SK-N-SH (cell line): ENCODE data around the gene ADAMTS2. TPM values are rescaled to one million over a fixed set of nuclear protein-coding genes. Genes with fewer than 3 reads are reported as not detected.

ENCODE experiments used
- CTCF ChIA-PET: fragments of 300-600, 350-600 bp; formaldehyde crosslinking; extraction: SDS; loops from one replicate; lab custom pipeline; 2021; lab: Yijun Ruan, JAX
- POLR2A ChIA-PET: fragments of 350-600 bp; sonication (Branson Sonifier 250); formaldehyde crosslinking; extraction: SDS; loops from one replicate; lab custom pipeline; 2020; ENCODE audit warnings: antibody characterized with exemption, inconsistent platforms; lab: Yijun Ruan, JAX
- DNase-seq: peaks from one replicate; pipeline ENCODE4 v3.0.0; 2012
- H2AFZ ChIP-seq: fragments of 200-600 bp; sonication (generic); 2 replicates; pipeline ENCODE4 v1.8.1; 2016; ENCODE audit warnings: antibody characterized with exemption, mild to moderate bottlenecking, low read depth
- H3F3A ChIP-seq: fragments of 200-600 bp; sonication (generic); replicated peaks from 2 replicates; pipeline ENCODE3; 2016; ENCODE audit warnings: antibody characterized with exemption, mild to moderate bottlenecking; ENCODE audit not compliant: insufficient read depth
- H3K27ac ChIP-seq, 2 experiments: fragments of 200-500 bp in 1 of 2; fragments of 200-600 bp in 1 of 2; sonication (Bioruptor generic) in 1 of 2; sonication (generic), shearing (Covaris generic) in 1 of 2; 2 replicates each; pipeline versions ENCODE4 v1.5.1 to v1.6.1; 2014 to 2016; ENCODE audit warnings: low read depth in 2 of 2, inconsistent platforms in 1 of 2, low read length in 1 of 2, mild to moderate bottlenecking in 1 of 2, mixed read lengths in 1 of 2
- H3K27me3 ChIP-seq: fragments of 200-600 bp; sonication (generic), shearing (Covaris generic); 2 replicates; pipeline ENCODE4 v1.6.1; 2016; ENCODE audit warnings: mixed run types; ENCODE audit not compliant: insufficient read depth
- H3K36me3 ChIP-seq, 2 experiments: fragments of 200-500 bp in 1 of 2; fragments of 200-600 bp in 1 of 2; sonication (Bioruptor generic) in 1 of 2; sonication (generic) in 1 of 2; replicated peaks in 1 of 2; 2 replicates each; pipeline versions ENCODE3 to v1.5.1; 2014 to 2016; ENCODE audit warnings: low read length in 1 of 2, mild to moderate bottlenecking in 1 of 2; ENCODE audit not compliant: insufficient read depth in 2 of 2, control insufficient read depth in 1 of 2
- H3K4me1 ChIP-seq, 2 experiments: fragments of 200-500 bp in 1 of 2; fragments of 200-600 bp in 1 of 2; sonication (Bioruptor generic) in 1 of 2; sonication (generic), shearing (Covaris generic) in 1 of 2; 2 replicates each; pipeline versions ENCODE4 v1.5.1 to v1.6.1; 2014 to 2016; ENCODE audit warnings: low read depth in 1 of 2, low read length in 1 of 2, mixed run types in 1 of 2; ENCODE audit not compliant: insufficient read depth in 2 of 2, control insufficient read depth in 1 of 2
- H3K4me2 ChIP-seq: fragments of 200-600 bp; sonication (generic), shearing (Covaris generic); 2 replicates; pipeline ENCODE4 v1.6.1; 2017; ENCODE audit warnings: mixed run types
- H3K4me3 ChIP-seq, 2 experiments: fragments of 200-500 bp in 1 of 2; fragments of 200-600 bp in 1 of 2; sonication (Bioruptor generic) in 1 of 2; sonication (generic), shearing (Covaris generic) in 1 of 2; 2 replicates each; pipeline versions ENCODE4 v1.5.1 to v1.8.1; 2014 to 2016; ENCODE audit warnings: low read depth in 2 of 2, inconsistent platforms in 1 of 2, low read length in 1 of 2, mild to moderate bottlenecking in 1 of 2, mixed read lengths in 1 of 2, moderate library complexity in 1 of 2
- H3K79me2 ChIP-seq: fragments of 200-600 bp; sonication (generic); 2 replicates; pipeline ENCODE4 v1.8.1; 2017; ENCODE audit warnings: mild to moderate bottlenecking; ENCODE audit not compliant: insufficient read depth
- H3K9ac ChIP-seq: fragments of 200-600 bp; sonication (generic); 2 replicates; pipeline ENCODE4 v1.6.1; 2017; ENCODE audit warnings: mixed run types
- H3K9me2 ChIP-seq: fragments of 200-600 bp; sonication (generic); 2 replicates; pipeline ENCODE4 v1.6.1; 2017; ENCODE audit warnings: mixed run types
- H3K9me3 ChIP-seq: fragments of 200-600 bp; sonication (generic); 2 replicates; pipeline ENCODE4 v1.6.1; 2017; ENCODE audit warnings: mixed run types, mild to moderate bottlenecking, moderate library complexity
- H4K20me1 ChIP-seq: fragments of 200-600 bp; sonication (generic); 2 replicates; pipeline ENCODE4 v1.6.1; 2017; ENCODE audit warnings: mild to moderate bottlenecking, mixed run types; ENCODE audit not compliant: insufficient read depth
- CHD2 ChIP-seq: fragments of 150-350 bp; IDR thresholded peaks from 2 replicates; pipeline ENCODE4 v1.6.1; 2018; ENCODE audit warnings: low read length; ENCODE audit not compliant: partially characterized antibody
- EP300 ChIP-seq, 2 experiments: IDR thresholded peaks; 2 replicates each; pipeline versions ENCODE4 v1.4.0 to v1.6.1; 2012; ENCODE audit warnings: borderline replicate concordance in 1 of 2, low read depth in 1 of 2, low read length in 1 of 2
- EZH2phosphoT487 ChIP-seq: fragments of 200-600 bp; sonication (generic); IDR thresholded peaks from 2 replicates; pipeline ENCODE4 v1.6.1; 2017; ENCODE audit warnings: low read depth, mixed run types, mild to moderate bottlenecking, antibody characterized with exemption, moderate library complexity, borderline replicate concordance
- FOXJ3 ChIP-seq: sonication (generic); formaldehyde crosslinking; IDR thresholded peaks from 2 replicates; pipeline ENCODE4 v1.5.1; 2020; ENCODE audit warnings: mild to moderate bottlenecking, missing genetic modification reagents
- GABPA ChIP-seq: IDR thresholded peaks from 2 replicates; pipeline ENCODE4 v1.4.0; 2012; ENCODE audit warnings: low read depth, mild to moderate bottlenecking
- GATA2 ChIP-seq: sonication (generic); formaldehyde crosslinking; IDR thresholded peaks from 2 replicates; pipeline ENCODE4 v1.5.0; 2020; ENCODE audit warnings: mild to moderate bottlenecking, missing genetic modification reagents
- MEF2A ChIP-seq: IDR thresholded peaks from 2 replicates; pipeline ENCODE4 v1.4.0; 2012; ENCODE audit warnings: low read depth, borderline replicate concordance
- MXI1 ChIP-seq: IDR thresholded peaks from 2 replicates; pipeline ENCODE4 v1.6.1; 2012; ENCODE audit warnings: mild to moderate bottlenecking, low read depth, low read length, improper control_type of control experiment
- NRF1 ChIP-seq: IDR thresholded peaks from 2 replicates; pipeline ENCODE4 v1.6.1; 2012; ENCODE audit warnings: low read depth, mild to moderate bottlenecking, low read length
- POLR2AphosphoS5 ChIP-seq: IDR thresholded peaks from 2 replicates; pipeline ENCODE4 v1.6.1; 2012; ENCODE audit warnings: low read depth, low read length
- RAD21 ChIP-seq: IDR thresholded peaks from 2 replicates; pipeline ENCODE4 v1.6.1; 2012; ENCODE audit warnings: mild to moderate bottlenecking, low read length
- RCOR1 ChIP-seq: fragments of 150-350 bp; IDR thresholded peaks from 2 replicates; pipeline ENCODE4 v1.6.1; 2017; ENCODE audit warnings: antibody characterized with exemption, low read length
- RXRA ChIP-seq: IDR thresholded peaks from 2 replicates; pipeline ENCODE4 v1.4.0; 2012; ENCODE audit warnings: low read depth, mild to moderate bottlenecking, borderline replicate concordance
- USF2 ChIP-seq: fragments of 150-350 bp; IDR thresholded peaks from 2 replicates; pipeline ENCODE4 v1.6.1; 2017; ENCODE audit warnings: antibody characterized with exemption, low read length, low read depth, borderline replicate concordance
- WGBS: methylation state at CpG from one replicate; pipeline ENCODE4 v1.1.6; 2017; ENCODE audit warnings: low lambda C conversion rate; 5-methylcytosine and 5-hydroxymethylcytosine counted together
- polyA plus RNA-seq, 3 experiments: library from polyadenylated mRNA; depleted of rRNA; stranded (reverse); fragments of >200 nt; gene quantifications; 2 replicates each; pipeline ENCODE4 v1.2.3, GENCODE V29; 2012
- TF ChIP-seq, protein P1 (sequence below): IDR thresholded peaks from 2 replicates; pipeline ENCODE4 v1.4.0; 2012; ENCODE audit warnings: low read depth, borderline replicate concordance
- TF ChIP-seq, protein P2 (sequence below): IDR thresholded peaks from 2 replicates; pipeline ENCODE4 v1.4.0; 2012; ENCODE audit warnings: low read depth

ADAMTS2 gene
- polyA plus RNA-seq, 1 of the 3 experiments (the other 2 are of a cell fraction) = 0.12 TPM

DNA sequence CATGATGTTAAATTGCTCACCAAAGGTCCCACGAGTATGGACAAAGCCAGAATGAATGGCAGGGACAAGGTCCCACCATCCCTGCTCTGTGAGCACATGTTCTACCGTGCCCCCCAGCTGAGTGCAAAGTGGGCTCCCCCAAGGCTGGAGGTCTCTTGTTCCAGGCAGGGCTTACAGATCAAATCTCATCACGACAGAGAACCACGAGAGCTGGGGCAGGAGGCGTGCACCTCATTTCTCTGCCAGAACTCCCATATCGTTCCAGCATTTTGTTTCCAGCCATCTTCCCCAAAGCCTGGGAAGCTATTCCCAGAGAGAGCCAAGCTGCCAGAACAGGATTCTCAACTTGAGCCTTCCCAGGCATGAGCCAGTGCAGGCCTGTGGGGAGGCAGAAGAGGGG lies 176.6 kb downstream of the ADAMTS2 start (continued):
- TF ChIP-seq USF2 (no peak), POLR2AphosphoS5 (no peak), RAD21 (no peak), FOXJ3 (CRISPR knock-in tag) (no peak), EP300 (IDR thresholded peaks at IDR 0.05; ENCODE audit: borderline replicate concordance in 1 of 2, low read depth in 1 of 2, low read length in 1 of 2) (no peak)
- TF ChIP-seq, protein P1, sequence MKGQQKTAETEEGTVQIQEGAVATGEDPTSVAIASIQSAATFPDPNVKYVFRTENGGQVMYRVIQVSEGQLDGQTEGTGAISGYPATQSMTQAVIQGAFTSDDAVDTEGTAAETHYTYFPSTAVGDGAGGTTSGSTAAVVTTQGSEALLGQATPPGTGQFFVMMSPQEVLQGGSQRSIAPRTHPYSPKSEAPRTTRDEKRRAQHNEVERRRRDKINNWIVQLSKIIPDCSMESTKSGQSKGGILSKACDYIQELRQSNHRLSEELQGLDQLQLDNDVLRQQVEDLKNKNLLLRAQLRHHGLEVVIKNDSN = no peak

DNA sequence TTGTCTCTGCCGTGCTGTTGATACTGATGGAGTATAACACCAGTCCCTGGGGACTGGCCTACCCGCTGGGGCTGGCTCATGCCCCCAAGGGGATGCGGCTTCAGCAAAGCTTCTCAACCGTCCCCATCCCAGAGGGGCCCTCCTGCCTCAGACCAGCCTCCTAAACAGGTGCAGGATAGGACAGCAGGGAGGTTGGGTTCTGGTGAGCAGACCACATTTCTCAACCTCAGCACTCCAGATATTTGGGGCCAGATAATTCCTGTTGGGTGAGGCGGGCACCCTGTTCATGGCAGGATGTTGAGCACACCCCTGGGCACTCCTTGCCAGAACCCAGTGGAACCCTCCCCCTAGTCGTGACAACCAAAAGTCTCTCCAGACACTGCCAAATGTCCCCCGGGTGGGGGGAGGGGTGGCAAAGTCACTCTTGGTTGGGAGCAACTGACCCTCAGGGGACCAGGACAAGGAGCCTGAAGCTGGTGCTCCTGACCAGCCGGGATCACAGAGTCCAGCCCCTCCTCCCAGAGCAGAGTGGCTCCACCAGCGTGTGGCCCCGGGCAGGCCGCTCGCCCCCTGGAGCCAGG lies 177.3 kb downstream of the ADAMTS2 start:
- H3K4me2 ChIP-seq = no peak overlapping the region
- no peaks in the 10 kb centered on the region for H3K27me3 ChIP-seq
- ChIA-PET POLR2A (no interaction called here), CTCF (interaction anchor here (0.6 to 7.1 kb wide), 68 partner anchors 8 to 434 kb away, joined by 3 to 104 read pairs (median 5); no protein-coding TSS in a partner anchor)
- H3K79me2 ChIP-seq = no peaks in the 10 kb centered on the region
- no peak for DNase-seq
- H3K9me2 ChIP-seq = no peaks in the 10 kb centered on the region
- H3K36me3 ChIP-seq = no peaks in the 10 kb centered on the region
- no peaks in the 10 kb centered on the region for H4K20me1 ChIP-seq
- no peaks in the 10 kb centered on the region for H3K9me3 ChIP-seq
- WGBS = 17% methylated on average over 1 of the region's 12 CpGs
- no peak overlapping the region for H3K4me3 ChIP-seq
- no peak overlapping the region; a peak in 1 of 4 replicates for H3K27ac ChIP-seq
- no peaks in the 10 kb centered on the region for H3F3A ChIP-seq
- TF ChIP-seq EZH2phosphoT487 = no peak
- no peak for TF ChIP-seq MXI1
- no peak for TF ChIP-seq FOXJ3 (CRISPR knock-in tag)
- no peak for TF ChIP-seq GATA2
- no peak for TF ChIP-seq RAD21
- TF ChIP-seq, protein P2, sequence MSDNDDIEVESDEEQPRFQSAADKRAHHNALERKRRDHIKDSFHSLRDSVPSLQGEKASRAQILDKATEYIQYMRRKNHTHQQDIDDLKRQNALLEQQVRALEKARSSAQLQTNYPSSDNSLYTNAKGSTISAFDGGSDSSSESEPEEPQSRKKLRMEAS = no peak
- TF ChIP-seq MEF2A = no peak
- no peak for TF ChIP-seq GABPA
- no peak for TF ChIP-seq NRF1
- TF ChIP-seq RCOR1 = no peak
- TF ChIP-seq CHD2 = no peak
- no peak for TF ChIP-seq RXRA
- TF ChIP-seq, protein P1 = no peak
- H2AFZ ChIP-seq = no peak overlapping the region
- no peak overlapping the region for H3K9ac ChIP-seq
- peaks cover 0 to 20% of the 10 kb centered on the region in 2 experiments; a peak in 1 of 4 replicates for H3K4me1 ChIP-seq
